ENCODE results near the gene ICA1. TPM values are rescaled to one million over a fixed set of nuclear protein-coding genes. Genes with fewer than 3 reads are reported as not detected.

Gene ICA1
- total RNA-seq, 2 donors from 2014 or later = 38.3 to 62.5 TPM

DNA sequence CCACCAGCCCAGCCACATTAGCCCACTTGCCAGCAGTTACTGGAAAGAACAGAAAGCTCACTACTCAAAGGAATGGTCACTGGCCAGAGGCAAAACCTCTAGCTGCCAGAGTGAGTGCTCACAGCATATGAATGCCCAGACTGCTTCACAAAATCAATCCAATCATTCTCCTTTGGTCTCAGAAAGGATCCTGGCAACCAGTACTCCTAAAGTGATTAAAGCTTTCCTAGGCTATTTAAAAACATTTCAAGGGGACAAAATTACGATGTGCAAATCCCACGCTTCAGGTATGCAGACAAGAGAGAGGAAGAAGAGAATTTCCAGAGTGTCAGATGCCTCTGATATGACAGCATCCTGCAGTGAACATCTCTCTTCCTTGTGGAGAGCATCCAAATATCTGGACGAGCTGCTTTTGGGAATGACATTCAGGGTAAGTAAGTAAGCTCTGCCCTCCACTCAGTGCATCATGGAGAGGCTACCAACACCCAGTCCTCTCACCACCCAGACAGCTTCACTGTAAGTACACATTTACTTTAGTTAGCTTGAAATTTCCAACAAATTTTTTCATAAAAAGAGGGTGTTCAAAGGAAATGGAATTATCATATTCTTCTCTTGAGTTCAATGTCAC is 25.1 kb downstream of the ICA1 start:
- no peak for DNase-seq
- intact Hi-C loops (cut with DNase I) = no loop called here
- peak; percentile 73 to 79 for ATAC-seq

- peak; percentile 32 for DNase-seq
- intact Hi-C loops (cut with DNase I) = loop anchor here in 1 of 2 donors (5.0 kb wide), 1 partner anchor 54 kb away; no protein-coding TSS in a partner anchor
These were observed 28.7 kb downstream of the ICA1 start for GRCh38 chr7:8232999-8233847.

DNA sequence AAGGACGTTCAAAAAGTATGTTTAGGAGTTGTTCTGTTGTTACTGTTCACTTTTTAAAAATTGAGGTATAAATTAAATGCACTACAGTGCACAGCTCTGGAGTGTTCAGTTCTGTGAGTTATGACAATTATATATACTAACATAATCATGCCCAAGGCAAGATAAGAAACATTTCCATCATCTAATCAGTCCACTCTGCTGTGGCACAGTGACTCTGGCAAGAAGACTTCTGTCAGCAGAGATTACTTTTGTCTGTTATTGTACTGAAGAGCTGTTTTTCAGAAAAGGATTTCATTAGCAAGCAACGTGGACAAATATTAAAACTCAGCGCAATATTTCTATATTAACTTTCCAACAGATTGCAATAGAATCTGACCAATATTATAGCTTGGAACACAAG is 32.0 kb downstream of the ICA1 start:
- ATAC-seq = no peak
- DNase-seq = no peak
- intact Hi-C loops (cut with DNase I) = loop anchor here in 1 of 2 donors (5.0 kb wide), 1 partner anchor 57 kb away; no protein-coding TSS in a partner anchor

More at GRCh38 chr7:8232999-8233847, 28.7 kb downstream of the ICA1 start:
- peak; percentile 88 to 98 for ATAC-seq

GRCh38 chr7:8228766-8229674 is 32.9 kb downstream of the ICA1 start:
- ATAC-seq (no peak), DNase-seq (no peak)
- intact Hi-C loops (cut with DNase I) = no loop called here

GRCh38 chr7:8228068-8228467 is 33.9 kb downstream of the ICA1 start:
- intact Hi-C loops (cut with DNase I) = no loop called here
- ATAC-seq (no peak), DNase-seq (no peak)

DNA sequence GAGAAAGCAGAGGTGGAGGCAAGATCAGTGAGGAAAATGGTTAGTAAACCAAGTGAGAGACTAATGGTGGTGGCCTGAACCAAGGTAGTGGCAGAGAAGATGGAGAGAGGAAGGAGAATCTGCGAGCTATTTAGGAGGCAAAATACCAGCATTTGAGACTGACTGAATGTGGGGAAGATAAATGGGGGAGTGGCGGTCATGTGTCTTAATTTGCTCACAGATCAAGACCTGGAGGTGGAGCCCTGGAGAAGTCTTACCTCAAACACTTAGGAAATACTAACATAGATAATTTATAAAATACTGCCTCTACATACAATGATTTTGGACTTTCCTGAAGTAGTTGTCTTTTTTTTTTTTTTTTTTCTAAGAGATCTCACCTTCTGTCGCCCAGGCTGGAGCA is 34.7 kb downstream of the ICA1 start:
- ATAC-seq (no peak), DNase-seq (no peak)
- intact Hi-C loops (cut with DNase I) = no loop called here

GRCh38 chr7:8226501-8226900 is 35.5 kb downstream of the ICA1 start:
- peak; percentile 81 to 91 for ATAC-seq
- intact Hi-C loops (cut with DNase I) = no loop called here
- no peak for DNase-seq

DNA sequence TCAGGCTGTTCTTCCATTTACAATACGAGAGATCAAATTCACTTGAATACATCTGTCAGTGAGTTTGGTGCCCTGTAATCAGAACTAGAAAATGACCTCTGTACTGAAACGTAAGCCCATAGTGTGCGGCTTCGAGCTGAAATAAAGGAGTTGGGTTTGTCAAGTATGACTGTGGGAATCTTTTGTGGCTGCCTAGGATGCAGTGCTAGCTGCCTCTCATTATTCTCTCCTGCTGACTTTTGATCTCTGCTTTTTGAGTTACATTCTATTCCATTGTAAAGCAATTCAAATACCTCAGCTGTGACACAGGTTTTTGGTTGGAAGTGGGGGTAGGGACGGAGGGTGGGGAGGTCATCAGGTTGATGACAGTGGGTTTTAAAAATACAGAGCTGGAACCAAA is 40.4 kb downstream of the ICA1 start:
- DNase-seq (no peak), ATAC-seq (no peak)
- intact Hi-C loops (cut with DNase I) = no loop called here

GRCh38 chr7:8221101-8221495 is 40.9 kb downstream of the ICA1 start:
- intact Hi-C loops (cut with DNase I) = no loop called here
- no peak for DNase-seq
- no peak for ATAC-seq

- no peak for ATAC-seq
- DNase-seq = no peak
- intact Hi-C loops (cut with DNase I) = no loop called here
These were observed 41.4 kb downstream of the ICA1 start for GRCh38 chr7:8220376-8221100.

DNA sequence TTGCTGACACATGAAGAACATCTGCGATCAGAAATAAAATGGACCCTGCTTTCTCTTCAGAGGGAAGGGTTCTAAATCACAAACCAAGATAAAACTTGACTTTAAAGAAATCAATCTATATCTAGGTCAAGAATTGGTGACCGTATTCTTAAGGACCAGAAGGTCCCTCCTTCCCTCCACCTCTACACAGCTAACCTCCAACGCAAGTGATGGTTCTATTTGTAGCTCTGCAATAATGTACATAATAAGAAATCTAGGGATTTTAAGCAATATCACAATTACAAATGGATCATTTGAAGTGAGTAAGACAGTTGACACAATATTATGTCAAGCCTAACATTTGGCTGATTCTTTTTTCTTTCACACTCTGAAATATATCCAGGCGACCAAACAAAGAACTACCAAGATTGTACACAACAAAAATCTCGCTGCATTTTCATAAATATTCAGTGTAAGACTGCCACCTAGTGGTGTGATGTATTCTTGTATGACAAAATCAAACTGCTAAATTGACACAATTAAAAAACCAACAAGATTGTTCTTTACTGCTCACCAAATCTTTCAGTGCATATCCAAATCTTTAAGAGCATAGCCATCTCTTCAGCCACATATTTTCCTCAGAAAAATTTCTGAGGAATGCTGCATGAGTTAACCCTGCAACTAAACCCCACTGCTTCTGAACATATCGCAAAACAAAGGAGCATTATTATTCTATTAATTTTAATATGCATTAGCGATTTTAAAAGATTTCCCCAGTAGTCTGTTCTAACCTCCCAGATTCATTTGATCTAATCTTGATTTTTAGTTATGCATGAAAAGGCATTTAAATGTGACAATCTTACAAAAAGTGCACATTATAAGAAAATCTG is 44.5 kb downstream of the ICA1 start:
- intact Hi-C loops (cut with DNase I) = loop anchor here (5.0 to 10.0 kb wide), 4 partner anchors 253 to 793 kb away; partner anchors contain the start of gene GLCCI1 (in 1 of the 2)
- DNase-seq (no peak), ATAC-seq (peak; percentile 26 to 51)

- no peak for DNase-seq
- ATAC-seq = no peak
- intact Hi-C loops (cut with DNase I) = loop anchor here (5.0 to 10.0 kb wide), 4 partner anchors 252 to 792 kb away; partner anchors contain the start of gene GLCCI1 (in 1 of the 2)
These were observed 45.7 kb downstream of the ICA1 start for GRCh38 chr7:8216334-8216690.

DNA sequence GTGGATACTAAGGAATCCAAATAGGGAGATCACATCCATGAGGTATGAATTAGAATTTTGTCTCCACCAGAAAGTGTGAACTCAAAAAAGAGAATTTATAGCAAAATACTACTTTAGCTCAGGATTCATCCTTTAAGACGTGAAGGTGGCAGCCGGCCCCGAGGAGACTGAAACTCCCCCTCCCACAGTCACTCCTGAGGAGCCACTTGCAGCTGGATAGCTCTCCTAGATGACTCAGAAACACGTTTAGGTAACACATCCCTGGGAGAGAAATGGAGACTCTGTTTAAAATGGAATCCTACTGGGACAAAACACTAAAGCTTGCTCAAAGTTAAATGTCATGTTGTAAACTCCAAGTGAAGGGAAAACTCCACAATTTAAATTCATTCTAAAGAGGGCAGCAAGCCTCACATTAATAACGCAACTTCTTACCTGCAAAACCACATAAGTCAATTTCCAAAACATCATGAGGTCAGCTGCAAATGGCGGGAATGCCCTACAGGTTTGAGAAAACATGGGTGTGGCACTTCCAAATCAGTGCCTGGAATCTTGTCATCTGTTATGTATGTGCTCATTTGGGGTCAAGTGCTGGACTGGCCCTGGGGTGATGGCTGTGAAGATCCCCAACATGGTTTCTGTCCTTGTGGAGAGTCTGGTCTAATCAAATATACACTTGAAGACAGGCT is 46.2 kb downstream of the ICA1 start:
- intact Hi-C loops (cut with DNase I) = loop anchor here (5.0 to 10.0 kb wide), 4 partner anchors 251 to 791 kb away; partner anchors contain the start of gene GLCCI1 (in 1 of the 2)
- DNase-seq (no peak), ATAC-seq (no peak)

- intact Hi-C loops (cut with DNase I) = loop anchor here (10.0 kb wide), 3 partner anchors 250 to 790 kb away; partner anchors contain the start of gene GLCCI1 (in 1 of the 2)
- ATAC-seq = no peak
- DNase-seq = no peak
These were observed 47.6 kb downstream of the ICA1 start for GRCh38 chr7:8214244-8214824.

- DNase-seq (no peak), ATAC-seq (no peak)
- intact Hi-C loops (cut with DNase I) = loop anchor here (10.0 kb wide), 3 partner anchors 249 to 789 kb away; partner anchors contain the start of gene GLCCI1 (in 1 of the 2)
These were observed 48.6 kb downstream of the ICA1 start for GRCh38 chr7:8213381-8213780.

DNA sequence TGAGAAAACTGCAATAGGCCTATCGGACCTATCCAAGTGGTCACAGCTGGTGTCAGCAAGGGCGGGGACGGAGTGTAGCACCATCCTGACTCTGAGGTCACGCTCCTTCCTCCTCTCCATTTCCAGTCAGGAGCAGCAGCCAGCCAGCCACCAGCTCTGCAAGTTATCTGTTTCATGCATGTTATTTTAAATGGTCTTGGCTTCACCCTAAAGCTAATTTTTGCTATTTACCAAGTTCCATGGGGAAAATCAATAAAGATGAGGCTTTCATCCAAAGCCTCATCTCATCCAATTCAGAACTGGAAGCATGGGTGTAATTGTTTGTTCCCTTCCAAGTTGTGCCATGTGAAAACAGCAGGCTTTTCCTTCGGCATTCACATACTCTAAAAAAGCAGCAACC is 49.3 kb downstream of the ICA1 start:
- ATAC-seq = peak; percentile 45 to 46
- peak; percentile 36 for DNase-seq
- intact Hi-C loops (cut with DNase I) = loop anchor here (10.0 kb wide), 3 partner anchors 248 to 788 kb away; partner anchors contain the start of gene GLCCI1 (in 1 of the 2)

All from left cardiac atrium (tissue), 4 donors.